ELF-1 (cell line): Measurements from ENCODE around the gene AADACL2.

Source experiments
- DNase-seq: peaks from one replicate; pipeline ENCODE4 v3.0.0-alpha.2; 2016; ENCODE audit warnings: low read depth, low spot score

Gene AADACL2

GRCh38 chr3:151804267-151804666, 70.5 kb downstream of the AADACL2 start:
- no peak for DNase-seq

- DNase-seq, result no peak
Observed at GRCh38 chr3:151806838-151807237, 73.1 kb downstream of the AADACL2 start.
